WERI-Rb-1 (cell line): Measurements from ENCODE around the gene FABP7.

Experiments used
- DNase-seq: peaks from one replicate; pipeline ENCODE4 v3.0.0-alpha.2; 2020
- H3K27ac ChIP-seq: fragments of 250-450 bp; sonication (Bioruptor Pico); 2 replicates; pipeline ENCODE4 v1.5.1; 2020; ENCODE audit warnings: mild to moderate bottlenecking, moderate library complexity
- H3K27me3 ChIP-seq: fragments of 250-450 bp; sonication (Bioruptor Pico); 2 replicates; pipeline ENCODE4 v1.5.1; 2021; ENCODE audit warnings: mild to moderate bottlenecking, low read depth, moderate library complexity; ENCODE audit not compliant: insufficient read depth, severe bottlenecking
- H3K36me3 ChIP-seq: fragments of 250-450 bp; sonication (Bioruptor Pico); 2 replicates; pipeline ENCODE4 v1.5.1; 2020; ENCODE audit warnings: mild to moderate bottlenecking, moderate library complexity
- H3K4me3 ChIP-seq: 2 replicates; pipeline ENCODE4 v1.5.1; 2011; ENCODE audit warnings: low read depth, mild to moderate bottlenecking, control low read depth, low read length
- H3K9me3 ChIP-seq: fragments of 250-450 bp; sonication (Bioruptor Pico); 2 replicates; pipeline ENCODE4 v1.5.1; 2021; ENCODE audit warnings: mild to moderate bottlenecking, moderate library complexity; ENCODE audit not compliant: severe bottlenecking
- CTCF ChIP-seq: IDR thresholded peaks from 2 replicates; pipeline ENCODE4 v1.5.1; 2011; ENCODE audit warnings: low read depth, mild to moderate bottlenecking, control low read depth, inconsistent platforms, low read length

The FABP7 gene

GRCh38 chr6:122778985-122779661 is 393 bp upstream of the FABP7 start:
- no peaks in the 10 kb centered on the region for H3K27me3 ChIP-seq
- DNase-seq, result no peak
- no peak overlapping the region for H3K4me3 ChIP-seq
- H3K9me3 ChIP-seq, result no peaks in the 10 kb centered on the region
- H3K36me3 ChIP-seq, result no peaks in the 10 kb centered on the region
- H3K27ac ChIP-seq, result no peak overlapping the region
- no peak for TF ChIP-seq CTCF

- Histone ChIP-seq H3K27ac (no peak overlapping the region), H3K4me3 (no peak overlapping the region), H3K9me3 (no peaks in the 10 kb centered on the region), H3K27me3 (no peaks in the 10 kb centered on the region), H3K36me3 (no peaks in the 10 kb centered on the region)
- TF ChIP-seq CTCF, result no peak
- no peak for DNase-seq
Measured at GRCh38 chr6:122780114-122780513, 598 bp downstream of the FABP7 start.

GRCh38 chr6:122781716-122782115 is 2.2 kb downstream of the FABP7 start:
- Histone ChIP-seq H3K4me3 (no peak overlapping the region), H3K27me3 (no peaks in the 10 kb centered on the region), H3K9me3 (no peaks in the 10 kb centered on the region), H3K27ac (no peak overlapping the region), H3K36me3 (no peaks in the 10 kb centered on the region)
- no peak for TF ChIP-seq CTCF
- DNase-seq, result no peak

GRCh38 chr6:122783401-122783800 is 3.9 kb downstream of the FABP7 start:
- no peak for TF ChIP-seq CTCF
- H3K4me3 ChIP-seq, result no peak overlapping the region
- H3K27me3 ChIP-seq, result no peaks in the 10 kb centered on the region
- H3K36me3 ChIP-seq, result no peaks in the 10 kb centered on the region
- no peak for DNase-seq
- H3K27ac ChIP-seq, result no peak overlapping the region
- H3K9me3 ChIP-seq, result no peaks in the 10 kb centered on the region

GRCh38 chr6:122785891-122786290 is 6.4 kb downstream of the FABP7 start:
- Histone ChIP-seq H3K9me3 (no peaks in the 10 kb centered on the region), H3K4me3 (no peak overlapping the region), H3K36me3 (no peaks in the 10 kb centered on the region), H3K27ac (no peak overlapping the region), H3K27me3 (no peaks in the 10 kb centered on the region)
- DNase-seq, result no peak
- no peak for TF ChIP-seq CTCF

GRCh38 chr6:122787721-122788120 is 8.2 kb downstream of the FABP7 start:
- Histone ChIP-seq H3K27ac (no peak overlapping the region), H3K27me3 (no peaks in the 10 kb centered on the region), H3K36me3 (no peaks in the 10 kb centered on the region), H3K9me3 (no peaks in the 10 kb centered on the region), H3K4me3 (no peak overlapping the region)
- no peak for TF ChIP-seq CTCF
- no peak for DNase-seq
